BE2C (cell line): ENCODE data around the gene TMEM203.

Source experiments
- DNase-seq: peaks from one replicate; pipeline ENCODE4 v3.0.0-alpha.2; 2020
- H3K27me3 ChIP-seq: fragments of 250-450 bp; sonication (Bioruptor Pico); 2 replicates; pipeline ENCODE4 v1.5.1; 2020; ENCODE audit warnings: mild to moderate bottlenecking
- H3K36me3 ChIP-seq: fragments of 250-450 bp; sonication (Bioruptor Pico); 2 replicates; pipeline ENCODE4 v1.5.1; 2020; ENCODE audit warnings: mild to moderate bottlenecking
- H3K4me1 ChIP-seq: fragments of 250-450 bp; sonication (Bioruptor Pico); 2 replicates; pipeline ENCODE4 v1.5.1; 2020
- H3K4me3 ChIP-seq: 2 replicates; pipeline ENCODE4 v1.5.1; 2011; ENCODE audit warnings: low read depth, low read length
- H3K9me3 ChIP-seq: fragments of 250-450 bp; sonication (Bioruptor Pico); 2 replicates; pipeline ENCODE4 v1.5.1; 2020
- TF ChIP-seq, protein P1 (sequence below): IDR thresholded peaks from 2 replicates; pipeline ENCODE4 v1.5.1; 2012; ENCODE audit warnings: mild to moderate bottlenecking, low read depth, low read length

The TMEM203 gene

DNA sequence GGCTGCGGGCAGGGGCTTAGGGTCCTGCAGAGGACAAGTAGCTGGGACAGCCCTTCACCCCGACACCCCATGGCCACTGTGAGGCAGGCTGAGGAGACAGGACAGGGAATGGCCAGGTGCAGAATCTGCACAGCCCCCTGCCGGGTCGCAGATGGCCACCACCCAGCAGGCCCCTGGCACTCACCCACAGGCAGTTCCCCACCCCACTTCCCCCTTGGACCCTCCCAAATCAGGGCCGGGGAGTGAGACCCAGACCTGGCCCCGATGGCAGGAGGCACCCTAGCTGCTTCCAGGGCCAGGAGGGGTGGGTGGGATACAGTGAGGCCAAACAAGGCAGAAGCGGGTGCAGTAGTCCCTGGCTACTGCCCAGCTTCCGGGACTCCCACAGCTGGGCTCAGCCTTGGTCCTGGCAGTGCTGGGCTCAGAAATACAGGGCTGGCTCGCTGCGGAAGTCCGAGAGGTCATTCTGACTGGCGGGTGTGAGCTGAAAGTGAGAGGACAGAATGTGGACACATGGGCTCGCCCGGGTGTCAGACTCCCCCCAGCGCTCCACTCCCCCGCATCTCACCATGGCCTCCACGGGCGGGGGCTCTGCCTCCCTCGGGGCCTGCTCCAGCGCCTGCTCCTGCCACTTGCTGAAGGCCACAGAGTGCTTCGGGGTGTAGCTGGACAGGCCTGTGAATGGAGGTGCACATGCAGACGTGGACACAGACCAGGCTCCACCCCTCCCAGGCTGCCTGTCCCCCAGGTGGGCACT is 13.6 kb downstream of the TMEM203 start:
- Histone ChIP-seq H3K9me3 (no peaks in the 10 kb centered on the region), H3K4me1 (peaks cover 4% of the 10 kb centered on the region), H3K4me3 (no peak overlapping the region), H3K27me3 (no peaks in the 10 kb centered on the region), H3K36me3 (peaks cover 4% of the 10 kb centered on the region; the same call in 1 of the 2 replicates)
- DNase-seq: no peak
- TF ChIP-seq, protein P1, sequence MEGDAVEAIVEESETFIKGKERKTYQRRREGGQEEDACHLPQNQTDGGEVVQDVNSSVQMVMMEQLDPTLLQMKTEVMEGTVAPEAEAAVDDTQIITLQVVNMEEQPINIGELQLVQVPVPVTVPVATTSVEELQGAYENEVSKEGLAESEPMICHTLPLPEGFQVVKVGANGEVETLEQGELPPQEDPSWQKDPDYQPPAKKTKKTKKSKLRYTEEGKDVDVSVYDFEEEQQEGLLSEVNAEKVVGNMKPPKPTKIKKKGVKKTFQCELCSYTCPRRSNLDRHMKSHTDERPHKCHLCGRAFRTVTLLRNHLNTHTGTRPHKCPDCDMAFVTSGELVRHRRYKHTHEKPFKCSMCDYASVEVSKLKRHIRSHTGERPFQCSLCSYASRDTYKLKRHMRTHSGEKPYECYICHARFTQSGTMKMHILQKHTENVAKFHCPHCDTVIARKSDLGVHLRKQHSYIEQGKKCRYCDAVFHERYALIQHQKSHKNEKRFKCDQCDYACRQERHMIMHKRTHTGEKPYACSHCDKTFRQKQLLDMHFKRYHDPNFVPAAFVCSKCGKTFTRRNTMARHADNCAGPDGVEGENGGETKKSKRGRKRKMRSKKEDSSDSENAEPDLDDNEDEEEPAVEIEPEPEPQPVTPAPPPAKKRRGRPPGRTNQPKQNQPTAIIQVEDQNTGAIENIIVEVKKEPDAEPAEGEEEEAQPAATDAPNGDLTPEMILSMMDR: no peak

- Histone ChIP-seq H3K27me3 (no peaks in the 10 kb centered on the region), H3K4me1 (peaks cover 4% of the 10 kb centered on the region), H3K36me3 (peaks cover 4% of the 10 kb centered on the region; the same call in 1 of the 2 replicates), H3K4me3 (no peak overlapping the region), H3K9me3 (no peaks in the 10 kb centered on the region)
- TF ChIP-seq, protein P1: no peak
- DNase-seq: no peak
Observed at GRCh38 chr9:137191245-137191644, 14.2 kb downstream of the TMEM203 start.

DNA sequence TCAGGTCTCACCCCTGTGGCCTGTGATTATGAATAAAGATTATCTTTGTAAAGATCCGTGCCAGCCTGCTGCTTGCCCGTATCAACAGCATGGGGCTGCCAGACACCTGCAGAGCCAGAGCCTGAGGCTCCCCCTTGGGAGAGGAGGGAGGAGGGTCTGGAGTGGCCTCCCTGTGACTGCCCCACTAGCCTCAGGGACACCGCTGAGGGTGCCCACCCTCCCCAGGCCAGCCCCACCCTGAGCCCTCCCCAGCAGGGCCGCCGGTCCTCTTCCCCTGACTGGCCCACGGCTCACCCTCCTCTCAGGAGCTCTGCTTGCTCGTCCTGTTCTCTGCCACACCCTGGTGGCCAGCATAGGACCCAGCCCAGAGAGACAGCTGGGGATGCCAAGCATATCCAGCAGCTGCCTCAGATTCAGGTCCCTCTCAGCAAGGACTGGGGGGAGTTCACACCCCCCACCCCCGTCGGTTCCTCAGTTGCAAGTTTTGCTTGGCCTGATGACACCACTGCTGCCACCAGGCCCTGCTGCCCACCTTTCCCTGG is 15.1 kb downstream of the TMEM203 start:
- no peak overlapping the region for H3K4me3 ChIP-seq
- no peaks in the 10 kb centered on the region for H3K9me3 ChIP-seq
- peaks cover 4% of the 10 kb centered on the region; the same call in 1 of the 2 replicates for H3K36me3 ChIP-seq
- no peak for DNase-seq
- H3K27me3 ChIP-seq: no peaks in the 10 kb centered on the region
- peaks cover 4% of the 10 kb centered on the region for H3K4me1 ChIP-seq
- TF ChIP-seq, protein P1: peak; percentile 12; the same call in 1 of the 2 replicates

DNA sequence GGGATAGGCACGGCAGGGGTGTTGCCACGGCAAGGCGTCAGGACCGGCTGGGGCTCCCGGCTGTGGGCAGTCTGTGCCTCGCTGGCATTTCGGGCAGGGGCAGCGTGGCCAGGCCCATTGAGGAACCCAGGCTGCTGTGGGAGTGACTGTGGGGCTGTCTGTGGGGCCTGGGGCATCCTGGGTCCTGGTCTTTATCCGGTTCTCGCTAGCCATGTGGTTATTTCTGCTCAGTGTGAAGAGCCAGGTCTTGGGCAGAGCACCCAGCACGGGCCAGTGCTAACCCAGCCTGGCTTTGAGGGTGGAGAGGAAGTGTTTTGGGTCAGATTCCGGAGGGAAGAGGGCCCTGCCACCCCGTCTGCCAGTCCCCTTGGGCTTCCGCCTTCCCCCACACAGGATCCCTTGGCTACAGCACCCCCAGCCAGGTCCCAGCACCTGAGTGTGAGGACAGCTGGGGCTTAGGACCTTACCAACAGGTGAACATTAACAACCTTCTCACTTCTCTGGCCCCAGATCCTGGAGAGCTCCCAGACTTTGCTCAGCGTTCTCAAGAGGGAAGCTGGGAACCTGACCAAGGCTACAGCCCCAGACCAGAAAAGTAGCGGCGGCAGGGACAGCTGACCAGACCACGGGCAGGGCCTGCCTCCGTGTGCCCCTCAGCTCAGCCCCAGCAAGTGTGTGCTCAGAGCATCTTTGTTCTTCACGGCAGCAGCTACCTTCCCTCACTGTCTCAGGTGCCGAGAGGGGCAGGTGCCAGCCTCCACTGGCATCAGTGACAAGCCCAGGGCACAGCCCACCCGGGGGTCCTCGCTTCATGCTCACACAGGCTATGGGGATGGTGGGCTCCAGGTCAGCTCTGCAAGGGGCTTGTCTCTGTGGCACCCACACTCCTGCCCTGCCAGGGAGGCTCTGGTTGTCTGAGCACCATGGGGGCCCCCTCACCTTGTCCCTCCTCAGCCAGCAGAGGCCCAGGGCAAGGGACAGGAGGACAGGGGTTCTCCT is 15.9 kb downstream of the TMEM203 start:
- no peak for DNase-seq
- Histone ChIP-seq H3K4me3 (peak overlapping the region; percentile 99), H3K36me3 (peaks cover 4% of the 10 kb centered on the region; the same call in 1 of the 2 replicates), H3K27me3 (no peaks in the 10 kb centered on the region), H3K9me3 (no peaks in the 10 kb centered on the region), H3K4me1 (no peaks in the 10 kb centered on the region)
- TF ChIP-seq, protein P1: no peak

GRCh38 chr9:137188490-137189296 is 16.8 kb downstream of the TMEM203 start, which contains the start of the genes ANAPC2 and SSNA1:
Gene ANAPC2 (minus strand): TSS chr9:137188560. CDS start chr9:137188532, 28 bp downstream.
Gene SSNA1 (plus strand): TSS chr9:137188676. CDS start chr9:137188727, 51 bp downstream.
- DNase-seq: peak; percentile 96
- no peaks in the 10 kb centered on the region for H3K4me1 ChIP-seq
- no peaks in the 10 kb centered on the region for H3K9me3 ChIP-seq
- peaks cover 6% of the 10 kb centered on the region for H3K36me3 ChIP-seq
- TF ChIP-seq, protein P1: peak; percentile 37
- H3K4me3 ChIP-seq: peak within 1 kb of the TSS; percentile 99
- H3K27me3 ChIP-seq: no peaks in the 10 kb centered on the region
